Subcutaneous abdominal adipose tissue (tissue), 5 donors: ENCODE results near the gene FNDC1.

Source experiments
- H3K27ac ChIP-seq: one replicate; pipeline ENCODE4 v1.7.0; 2013; ENCODE audit warnings: low read depth, mild to moderate bottlenecking, inconsistent platforms, low read length, moderate library complexity
- H3K27me3 ChIP-seq, 5 donors: one replicate each; pipeline ENCODE4 v1.7.0; 2013; ENCODE audit warnings: low read length in 5 of 5, inconsistent platforms in 1 of 5; ENCODE audit not compliant: control insufficient read depth in 5 of 5, insufficient read depth in 4 of 5
- H3K36me3 ChIP-seq, 5 donors: one replicate each; pipeline ENCODE4 v1.7.0; 2013; ENCODE audit warnings: low read length in 5 of 5; ENCODE audit not compliant: control insufficient read depth in 5 of 5, insufficient read depth in 5 of 5
- H3K4me1 ChIP-seq, 5 donors: one replicate each; pipeline ENCODE4 v1.7.0; 2013; ENCODE audit warnings: low read length in 5 of 5, mild to moderate bottlenecking in 3 of 5, moderate library complexity in 1 of 5; ENCODE audit not compliant: control insufficient read depth in 5 of 5, insufficient read depth in 5 of 5
- H3K4me3 ChIP-seq, 5 donors: one replicate each; pipeline ENCODE4 v1.7.0; 2013; ENCODE audit warnings: low read length in 5 of 5, low read depth in 1 of 5
- H3K9ac ChIP-seq, 5 donors: one replicate each; pipeline ENCODE4 v1.7.0; 2013; ENCODE audit warnings: low read length in 5 of 5, mild to moderate bottlenecking in 4 of 5, moderate library complexity in 3 of 5
- H3K9me3 ChIP-seq, 5 donors: one replicate each; pipeline ENCODE4 v1.7.0; 2013; ENCODE audit warnings: low read length in 5 of 5; ENCODE audit not compliant: control insufficient read depth in 5 of 5
- donor health status: healthy.
- donor health status: healthy.
- donor health status: healthy.
- donor health status: healthy.
- donor health status: healthy.

FNDC1 gene

GRCh38 chr6:159152782-159153181 lies 16.4 kb upstream of the FNDC1 start:
- no peak overlapping the region for H3K4me3 ChIP-seq
- no peaks in the 10 kb centered on the region for H3K36me3 ChIP-seq
- H3K4me1 ChIP-seq, result peaks cover 0 to 9% (median 5%) of the 10 kb centered on the region in 5 donors
- H3K27ac ChIP-seq, result no peak overlapping the region
- no peaks in the 10 kb centered on the region for H3K27me3 ChIP-seq
- H3K9me3 ChIP-seq, result peaks cover 3 to 8% (median 4%) of the 10 kb centered on the region in 5 donors
- H3K9ac ChIP-seq, result no peak overlapping the region

- Histone ChIP-seq H3K9ac (no peak overlapping the region), H3K27ac (no peak overlapping the region), H3K36me3 (no peaks in the 10 kb centered on the region), H3K27me3 (no peaks in the 10 kb centered on the region), H3K4me1 (peaks cover 0 to 9% (median 3%) of the 10 kb centered on the region in 5 donors), H3K4me3 (no peak overlapping the region), H3K9me3 (peaks cover 3 to 8% (median 4%) of the 10 kb centered on the region in 5 donors)
Observed at GRCh38 chr6:159155679-159156078, 13.5 kb upstream of the FNDC1 start.

GRCh38 chr6:159156089-159156488 lies 13.1 kb upstream of the FNDC1 start:
- Histone ChIP-seq H3K9me3 (peaks cover 3 to 11% (median 4%) of the 10 kb centered on the region in 5 donors), H3K27ac (no peak overlapping the region), H3K27me3 (no peaks in the 10 kb centered on the region), H3K36me3 (no peaks in the 10 kb centered on the region), H3K4me1 (peaks cover 0 to 9% (median 2%) of the 10 kb centered on the region in 5 donors), H3K9ac (no peak overlapping the region), H3K4me3 (no peak overlapping the region)

- H3K9ac ChIP-seq, result no peak overlapping the region
- H3K36me3 ChIP-seq, result no peaks in the 10 kb centered on the region
- peaks cover 3 to 16% (median 10%) of the 10 kb centered on the region in 5 donors for H3K9me3 ChIP-seq
- no peaks in the 10 kb centered on the region for H3K27me3 ChIP-seq
- peaks cover 0 to 5% (median 0%) of the 10 kb centered on the region in 5 donors for H3K4me1 ChIP-seq
- no peak overlapping the region for H3K4me3 ChIP-seq
- H3K27ac ChIP-seq, result no peak overlapping the region
Observed at GRCh38 chr6:159157431-159157830, 11.8 kb upstream of the FNDC1 start.

- Histone ChIP-seq H3K9ac (no peak overlapping the region), H3K4me3 (peak overlapping the region in 1 of 5 donors; percentile 0), H3K27me3 (peaks cover 0 to 3% (median 0%) of the 10 kb centered on the region in 5 donors), H3K4me1 (peaks cover 0 to 7% (median 3%) of the 10 kb centered on the region in 5 donors), H3K9me3 (peaks cover 0 to 9% (median 8%) of the 10 kb centered on the region in 5 donors), H3K27ac (no peak overlapping the region), H3K36me3 (no peaks in the 10 kb centered on the region)
Observed at GRCh38 chr6:159161839-159162238, 7.4 kb upstream of the FNDC1 start.

- H3K9ac ChIP-seq, result no peak overlapping the region
- peaks cover 0 to 9% (median 8%) of the 10 kb centered on the region in 5 donors for H3K9me3 ChIP-seq
- H3K27me3 ChIP-seq, result peaks cover 0 to 18% (median 12%) of the 10 kb centered on the region in 5 donors
- H3K27ac ChIP-seq, result no peak overlapping the region
- H3K4me3 ChIP-seq, result no peak overlapping the region
- H3K36me3 ChIP-seq, result no peaks in the 10 kb centered on the region
- peaks cover 0 to 12% (median 9%) of the 10 kb centered on the region in 5 donors for H3K4me1 ChIP-seq
Observed at GRCh38 chr6:159163901-159164370, 5.3 kb upstream of the FNDC1 start.

- no peak overlapping the region for H3K27ac ChIP-seq
- peaks cover 0 to 26% (median 21%) of the 10 kb centered on the region in 5 donors for H3K4me1 ChIP-seq
- H3K9me3 ChIP-seq, result no peaks in the 10 kb centered on the region
- peak overlapping the region; percentile 49 to 64 (median 56) for H3K4me3 ChIP-seq
- H3K36me3 ChIP-seq, result no peaks in the 10 kb centered on the region
- no peak overlapping the region for H3K9ac ChIP-seq
- H3K27me3 ChIP-seq, result peaks cover 6 to 40% (median 21%) of the 10 kb centered on the region in 5 donors
Observed at GRCh38 chr6:159168536-159169192, 536 bp upstream of the FNDC1 start.

GRCh38 chr6:159169557-159170332 lies 545 bp downstream of the FNDC1 start:
- H3K27me3 ChIP-seq, result peaks cover 6 to 44% (median 21%) of the 10 kb centered on the region in 5 donors

GRCh38 chr6:159170333-159170672 lies 1.1 kb downstream of the FNDC1 start:
- H3K36me3 ChIP-seq, result no peaks in the 10 kb centered on the region
- H3K27ac ChIP-seq, result no peak overlapping the region
- H3K27me3 ChIP-seq, result peaks cover 6 to 44% (median 21%) of the 10 kb centered on the region in 5 donors
- H3K9ac ChIP-seq, result no peak overlapping the region
- peaks cover 0 to 24% (median 18%) of the 10 kb centered on the region in 5 donors for H3K4me1 ChIP-seq
- H3K9me3 ChIP-seq, result no peaks in the 10 kb centered on the region
- peak overlapping the region; percentile 26 to 66 (median 60) for H3K4me3 ChIP-seq

More at GRCh38 chr6:159169557-159170332, 545 bp downstream of the FNDC1 start:
- Histone ChIP-seq H3K4me1 (peaks cover 0 to 24% (median 18%) of the 10 kb centered on the region in 5 donors), H3K27ac (no peak overlapping the region), H3K36me3 (no peaks in the 10 kb centered on the region), H3K4me3 (peak overlapping the region; percentile 52 to 66 (median 60)), H3K9ac (no peak overlapping the region), H3K9me3 (no peaks in the 10 kb centered on the region)
